Keratinocyte (primary cell): ENCODE data around the gene ABL1. TPM values are rescaled to one million over a fixed set of nuclear protein-coding genes. Genes with fewer than 3 reads are reported as not detected.

Experiments
- DNase-seq: peaks from one replicate; pipeline ENCODE4 v3.0.0-alpha.2; 2011; ENCODE audit warnings: low read depth, missing footprints, low spot score
- FAIRE-seq: peaks from 2 replicates; lab custom pipeline; 2011; peaks lifted over from hg19 to GRCh38; lab: Jason Lieb, UNC
- H2AFZ ChIP-seq: 2 replicates; pipeline ENCODE4 v1.6.0; 2012; ENCODE audit warnings: low read length, control low read depth, inconsistent platforms; ENCODE audit not compliant: control insufficient read depth
- H3K27ac ChIP-seq: 2 replicates; pipeline ENCODE4 v1.5.1; 2011; ENCODE audit warnings: low read length; ENCODE audit not compliant: control insufficient read depth, insufficient read depth
- H3K27me3 ChIP-seq: 3 replicates; pipeline ENCODE4 v1.6.0; 2011; ENCODE audit warnings: low read length; ENCODE audit not compliant: control insufficient read depth, insufficient read depth; ENCODE audit errors: extremely low read depth
- H3K36me3 ChIP-seq, 2 experiments: 2 replicates in 1 of 2; 3 replicates in 1 of 2; pipeline ENCODE4 v1.5.1; 2011; ENCODE audit warnings: low read length in 2 of 2, mild to moderate bottlenecking in 1 of 2; ENCODE audit not compliant: control insufficient read depth in 2 of 2, insufficient read depth in 2 of 2; ENCODE audit errors: extremely low read depth in 1 of 2
- H3K4me1 ChIP-seq: 3 replicates; pipeline ENCODE4 v1.5.1; 2011; ENCODE audit warnings: low read length; ENCODE audit not compliant: control insufficient read depth, insufficient read depth; ENCODE audit errors: extremely low read depth
- H3K4me2 ChIP-seq: 3 replicates; pipeline ENCODE4 v1.6.0; 2011; ENCODE audit warnings: low read depth, low read length; ENCODE audit not compliant: control insufficient read depth, insufficient read depth; ENCODE audit errors: extremely low read depth
- H3K4me3 ChIP-seq, 3 experiments: fragments of 200-600 bp in 1 of 3; sonication (generic) in 1 of 3; 2 replicates in 2 of 3; 3 replicates in 1 of 3; pipeline ENCODE4 v1.5.1; 2011 to 2016; ENCODE audit warnings: low read length in 3 of 3, mild to moderate bottlenecking in 3 of 3, control low read depth in 2 of 3, inconsistent platforms in 1 of 3, low read depth in 1 of 3, mixed read lengths in 1 of 3, mixed run types in 1 of 3, moderate library complexity in 1 of 3; ENCODE audit not compliant: control insufficient read depth in 2 of 3, insufficient read depth in 2 of 3; ENCODE audit errors: extremely low read depth in 1 of 3
- H3K79me2 ChIP-seq: 2 replicates; pipeline ENCODE4 v1.6.0; 2012; ENCODE audit warnings: low read length; ENCODE audit not compliant: control insufficient read depth, insufficient read depth
- H3K9ac ChIP-seq: 3 replicates; pipeline ENCODE4 v1.6.0; 2011; ENCODE audit warnings: low read length; ENCODE audit not compliant: control insufficient read depth, insufficient read depth; ENCODE audit errors: extremely low read depth
- H3K9me1 ChIP-seq: 3 replicates; pipeline ENCODE4 v1.6.0; 2011; ENCODE audit warnings: low read length; ENCODE audit not compliant: control insufficient read depth, insufficient read depth; ENCODE audit errors: extremely low read depth
- H3K9me3 ChIP-seq: 2 replicates; pipeline ENCODE4 v1.5.1; 2012; ENCODE audit warnings: low read depth, low read length; ENCODE audit not compliant: control insufficient read depth
- H4K20me1 ChIP-seq: 3 replicates; pipeline ENCODE4 v1.6.0; 2011; ENCODE audit warnings: low read length; ENCODE audit not compliant: control insufficient read depth, insufficient read depth; ENCODE audit errors: extremely low read depth
- CTCF ChIP-seq, 3 experiments: IDR thresholded peaks in 1 of 3; conservative IDR thresholded peaks in 1 of 3; optimal IDR thresholded peaks in 1 of 3; 2 replicates in 2 of 3; 3 replicates in 1 of 3; pipeline versions ENCODE3 to v1.5.1; 2011; ENCODE audit warnings: low read length in 3 of 3, mild to moderate bottlenecking in 3 of 3, moderate library complexity in 2 of 3, control low read depth in 1 of 3, inconsistent platforms in 1 of 3; ENCODE audit not compliant: insufficient read depth in 2 of 3; ENCODE audit errors: extremely low read depth in 1 of 3
- EZH2 ChIP-seq: IDR thresholded peaks from one replicate; pipeline ENCODE4 v1.6.1; 2012; ENCODE audit warnings: inconsistent platforms, mild to moderate bottlenecking, low read length, moderate library complexity
- dilution Hi-C: fragments of 300-500 bp; cut with MboI; formaldehyde crosslinking; loops from one replicate; pipeline ENCODE4 v1.7.0; 2020; ENCODE audit warnings: low sequenced_read_pairs; ENCODE audit not compliant: extremely low pct_ligation_motif_present
- polyA plus RNA-seq, 5 experiments: library from polyadenylated mRNA; depleted of rRNA in 3 of 5; stranded (reverse) in 3 of 5; stranded (forward) in 1 of 5; unstranded in 1 of 5; fragments of >200 nt; gene quantifications; 1 replicate in 1 of 5; 2 replicates in 3 of 5; 3 replicates in 1 of 5; pipeline versions ENCODE4 v1.2.1 to v1.2.3, GENCODE V29; 2011 to 2012; ENCODE audit warnings: missing spikeins in 2 of 5, low read depth in 1 of 5, low replicate concordance in 1 of 5

ABL1 gene
- polyA plus RNA-seq, 1 donor (not counting 4 experiments of a cell fraction or from before 2014, with no cell fraction given): 17.0 TPM

GRCh38 chr9:130868230-130868629 lies 33.2 kb downstream of the ABL1 start:
- H3K9ac ChIP-seq: no peak overlapping the region
- no peaks in the 10 kb centered on the region for H3K4me1 ChIP-seq
- TF ChIP-seq CTCF (optimal IDR thresholded peaks at IDR 0.05 in 1 of 3, IDR thresholded peaks at IDR 0.05 in 1 of 3, conservative IDR thresholded peaks at IDR 0.05 in 1 of 3; ENCODE audit: extremely low read depth in 1 of 3, insufficient read depth in 2 of 3, low read length in 3 of 3) (no peak), EZH2 (no peak)
- no peaks in the 10 kb centered on the region for H3K9me1 ChIP-seq
- no peak overlapping the region for H3K4me2 ChIP-seq
- H2AFZ ChIP-seq: no peak overlapping the region
- H3K9me3 ChIP-seq: no peaks in the 10 kb centered on the region
- DNase-seq (no peak), FAIRE-seq (no peak)
- H3K4me3 ChIP-seq: no peak overlapping the region
- H3K27ac ChIP-seq: no peak overlapping the region
- peaks cover 8% of the 10 kb centered on the region for H4K20me1 ChIP-seq
- peaks cover 17 to 27% of the 10 kb centered on the region in 2 experiments for H3K36me3 ChIP-seq
- H3K79me2 ChIP-seq: peaks cover 10% of the 10 kb centered on the region
- H3K27me3 ChIP-seq: no peaks in the 10 kb centered on the region
- dilution Hi-C loops: no loop called here

- Histone ChIP-seq H3K4me3 (no peak overlapping the region), H3K79me2 (peaks cover 10% of the 10 kb centered on the region), H3K4me2 (no peak overlapping the region), H3K9me3 (no peaks in the 10 kb centered on the region), H3K4me1 (no peaks in the 10 kb centered on the region), H3K9me1 (no peaks in the 10 kb centered on the region), H3K9ac (no peak overlapping the region), H3K27ac (no peak overlapping the region), H2AFZ (no peak overlapping the region), H4K20me1 (peaks cover 8% of the 10 kb centered on the region), H3K27me3 (no peaks in the 10 kb centered on the region), H3K36me3 (peaks cover 19 to 32% of the 10 kb centered on the region in 2 experiments)
- TF ChIP-seq EZH2 (no peak), CTCF (optimal IDR thresholded peaks at IDR 0.05 in 1 of 3, IDR thresholded peaks at IDR 0.05 in 1 of 3, conservative IDR thresholded peaks at IDR 0.05 in 1 of 3; ENCODE audit: extremely low read depth in 1 of 3, insufficient read depth in 2 of 3, low read length in 3 of 3) (no peak)
- dilution Hi-C loops: no loop called here
- no peak for DNase-seq
- no peak for FAIRE-seq
Measured at GRCh38 chr9:130869250-130869649, 34.2 kb downstream of the ABL1 start.
